Stimulated activated CD4-positive, alpha-beta T cell treated with anti-CD3 and anti-CD28 coated beads, TNF-alpha, amount 100 ng/mL, for 48 hours (primary cell): ENCODE data around the gene RXRB.
"Not testable (repeated sequence)": the region's sequence is repeated elsewhere in the genome, so short reads cannot be mapped to it uniquely, and the experiment has no call there.

ENCODE experiments used
- DNase-seq, 3 donors: peaks; one replicate each; pipeline ENCODE4 v3.0.0-alpha.2; 2020; ENCODE audit warnings: low read depth in 3 of 3

The RXRB gene

DNA sequence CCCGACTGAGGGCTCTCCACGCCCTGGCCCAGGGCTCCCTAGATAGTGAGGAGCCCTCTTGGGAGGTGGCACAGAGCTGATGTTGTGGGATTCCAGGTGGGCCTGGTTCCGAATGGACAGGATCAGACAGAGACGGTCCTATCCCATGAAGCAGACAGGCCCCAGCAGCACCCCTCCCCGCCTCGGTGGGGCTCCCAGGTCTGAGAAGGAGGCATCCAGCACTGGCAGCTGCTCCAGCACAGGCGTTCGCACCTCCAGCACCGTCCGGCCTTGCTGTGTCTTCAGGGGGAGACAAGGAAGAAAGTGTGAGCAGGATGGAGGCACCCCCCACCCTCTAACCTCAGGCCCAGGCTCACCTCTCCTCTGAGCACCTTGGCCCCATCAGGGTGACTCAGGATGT lies 36.9 kb downstream of the RXRB start:
- DNase-seq = no peak

DNA sequence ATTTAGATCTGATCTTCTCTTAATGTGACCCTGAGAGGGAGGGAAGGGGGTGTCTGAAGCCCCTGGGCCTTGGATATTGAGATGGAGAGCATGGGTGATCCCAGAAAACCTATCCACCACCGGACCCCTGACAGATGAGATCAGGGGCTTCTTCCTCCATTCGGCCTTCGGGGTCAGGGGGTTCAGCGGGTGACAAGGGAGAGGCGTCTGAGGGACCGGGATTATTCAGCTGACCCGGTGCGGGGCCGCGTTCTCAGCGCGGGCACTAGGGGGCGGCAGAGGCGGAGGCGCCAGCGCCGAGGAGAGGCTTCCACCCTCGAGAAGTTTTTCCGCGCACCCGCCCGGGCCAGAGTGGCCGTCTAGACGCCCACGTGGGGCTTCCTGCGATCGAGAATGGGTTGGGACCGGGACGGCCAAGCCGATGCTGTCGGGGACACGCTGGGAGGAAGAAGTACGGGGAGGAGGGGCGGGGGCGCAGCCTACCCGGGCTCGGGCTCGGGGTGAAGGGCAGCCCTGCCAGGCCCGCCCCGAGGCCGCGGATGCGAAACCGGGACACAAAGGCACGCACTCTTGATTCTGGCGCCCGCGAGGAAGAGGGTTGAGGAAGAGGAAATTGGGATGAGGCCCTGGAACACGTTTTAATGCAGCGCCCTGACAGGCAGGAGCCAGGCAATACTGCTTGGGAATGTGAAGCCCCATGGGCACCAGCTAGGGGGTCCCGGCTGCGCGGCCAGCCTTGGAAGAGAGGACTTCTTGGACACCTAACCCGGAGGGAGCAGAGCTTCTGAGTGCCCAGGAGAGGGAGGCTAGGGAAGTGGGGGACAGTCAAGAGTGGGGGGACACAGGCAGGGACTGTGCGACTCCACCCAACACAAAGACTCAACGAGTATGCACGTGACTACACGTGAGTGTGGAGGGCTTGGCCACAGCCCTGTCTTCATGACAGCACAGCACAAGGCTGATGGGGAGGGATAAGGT lies 38.8 kb downstream of the RXRB start:
- peak; percentile 66 to 81 (median 70) for DNase-seq

DNA sequence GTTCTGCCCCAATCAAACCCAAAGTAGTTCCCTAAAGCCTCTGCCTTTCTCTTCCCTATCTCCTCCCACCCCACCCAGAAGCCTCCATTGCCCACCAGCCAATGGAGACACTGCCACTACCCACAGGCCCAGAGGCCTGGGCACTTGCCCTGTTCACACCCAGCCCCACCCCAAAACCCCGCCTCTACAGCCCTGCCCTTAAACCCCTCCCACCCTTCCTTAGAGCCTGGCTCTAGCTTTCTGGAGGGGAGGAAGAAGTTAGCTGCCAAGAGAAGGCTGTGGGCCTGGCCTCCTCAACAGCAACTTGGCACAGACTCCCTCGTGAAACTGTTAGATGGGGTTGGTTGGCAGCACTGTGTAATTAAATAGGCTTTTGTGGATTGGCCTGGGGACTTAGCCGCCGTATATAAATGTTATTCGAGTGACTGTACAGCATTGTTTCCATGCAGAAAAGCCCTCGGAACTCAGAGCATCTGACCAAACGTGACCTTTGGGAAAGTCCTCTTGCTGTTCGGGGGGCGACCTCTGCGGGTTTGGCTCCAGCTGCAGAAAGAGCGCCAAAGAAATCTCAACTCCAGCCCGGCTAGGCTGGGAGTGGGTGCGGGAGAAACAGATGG lies 39.6 kb downstream of the RXRB start:
- no peak for DNase-seq

DNA sequence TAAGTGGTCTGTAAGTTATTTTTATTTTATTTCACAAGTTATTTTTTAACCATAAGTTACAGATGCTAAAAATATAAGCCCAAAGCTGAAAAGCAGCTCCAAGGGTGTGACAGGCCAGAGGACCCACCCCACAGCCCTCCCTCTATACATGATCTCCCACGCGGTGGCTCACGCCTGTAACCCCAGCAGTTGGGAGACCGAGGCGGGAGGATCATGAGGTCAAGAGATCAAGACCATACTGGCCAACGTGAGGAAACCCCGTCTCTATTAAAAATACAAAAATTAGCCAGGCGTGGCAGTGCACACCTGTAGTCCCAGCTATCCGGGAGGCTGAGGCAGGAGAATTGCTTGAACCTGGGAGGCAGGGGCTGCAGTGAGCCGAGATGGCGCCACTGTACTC lies 40.4 kb downstream of the RXRB start:
- no peak for DNase-seq

DNA sequence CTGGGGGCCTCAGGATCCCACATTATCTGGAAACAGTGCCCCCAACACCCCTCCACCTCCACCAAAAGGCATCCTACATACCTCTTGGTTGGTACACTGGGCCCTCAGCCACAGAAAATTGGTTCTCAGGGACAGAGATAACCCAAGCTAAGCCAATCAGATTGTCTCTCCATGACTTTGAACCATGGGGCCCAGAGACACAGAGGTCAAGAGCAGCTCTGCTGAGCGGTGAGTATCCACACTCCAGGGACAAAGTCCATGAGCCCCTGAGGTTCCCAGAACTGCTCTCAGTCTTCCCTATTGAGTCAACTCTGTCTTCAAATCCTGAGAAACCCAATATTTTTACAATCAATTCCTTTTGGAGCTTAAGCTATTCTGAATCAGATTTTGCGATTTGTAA lies 43.5 kb downstream of the RXRB start:
- DNase-seq = no peak

DNA sequence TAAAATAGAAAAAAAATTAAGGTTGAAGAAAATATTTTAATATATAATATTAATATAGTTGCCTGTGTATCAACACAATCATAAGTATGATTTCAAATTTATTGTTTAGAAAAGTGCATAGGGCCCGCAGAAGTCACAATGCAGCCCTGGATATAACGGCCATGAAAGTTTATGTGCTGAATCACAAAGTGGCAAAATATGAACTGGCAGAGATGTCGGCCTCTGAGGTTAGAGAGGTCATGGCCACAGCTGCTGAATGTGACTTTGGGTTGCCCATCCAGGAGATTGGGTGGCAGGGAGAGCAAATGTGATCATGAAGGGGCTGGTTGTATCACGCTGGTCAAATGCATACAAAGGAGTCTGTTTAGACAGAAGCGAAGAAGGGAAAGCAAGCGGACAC lies 43.9 kb downstream of the RXRB start:
- no peak for DNase-seq

DNA sequence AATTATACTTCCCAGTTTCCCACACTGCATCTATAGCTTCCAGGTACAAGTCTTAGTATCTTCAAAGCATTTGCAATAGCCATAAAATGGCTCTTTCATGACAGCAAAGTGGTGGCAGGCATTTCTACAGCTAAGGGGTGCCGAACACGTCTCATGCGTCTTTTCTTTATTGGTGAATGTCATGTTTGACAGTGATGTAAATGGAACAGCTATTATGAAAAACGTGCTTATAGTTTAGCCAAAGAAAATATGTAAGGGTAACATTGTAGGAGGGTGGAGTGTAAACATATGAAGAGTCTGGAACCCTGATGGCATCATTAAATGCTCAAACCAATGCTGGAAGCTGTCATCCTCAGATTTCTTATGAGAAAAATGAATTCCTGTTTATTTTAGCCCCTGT lies 46.1 kb downstream of the RXRB start:
- no peak for DNase-seq

DNA sequence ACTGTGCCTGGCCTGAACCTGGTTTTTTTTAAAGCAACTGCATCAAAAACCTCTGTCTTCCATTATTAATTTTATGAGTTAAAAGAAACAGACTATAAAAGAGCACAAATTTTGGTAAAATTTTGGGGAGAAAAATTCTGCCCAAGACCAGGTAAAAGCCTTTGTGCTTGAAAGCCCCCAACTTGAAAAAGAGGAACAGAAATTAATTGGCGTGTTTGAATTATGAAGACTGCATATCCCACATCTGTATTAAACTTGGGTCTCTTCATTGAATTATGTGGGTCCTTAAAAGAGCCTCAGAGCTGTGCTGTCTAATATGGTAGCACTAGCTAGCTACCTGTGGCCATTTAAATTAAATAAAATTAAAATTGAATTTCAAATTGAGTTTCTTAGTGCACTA lies 49.4 kb downstream of the RXRB start:
- no peak for DNase-seq

DNA sequence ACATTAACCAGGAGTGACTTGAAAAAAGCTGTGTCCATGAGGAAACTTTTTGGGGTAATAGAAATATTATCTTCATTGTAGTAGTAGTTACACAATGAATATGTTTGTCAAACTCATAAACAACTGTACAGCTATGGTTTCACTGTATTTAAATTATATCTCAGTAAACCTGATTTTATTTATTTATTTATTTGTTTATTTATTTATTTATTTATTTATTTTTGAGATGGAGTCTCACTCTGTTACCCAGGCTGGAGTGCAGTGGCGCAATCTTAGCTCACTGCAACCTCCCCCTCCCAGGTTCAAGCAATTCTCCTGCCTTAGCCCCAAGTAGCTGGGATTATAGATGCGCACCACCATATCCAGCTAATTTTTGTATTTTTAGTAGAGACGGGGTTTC lies 49.9 kb downstream of the RXRB start:
- not testable (repeated sequence) for DNase-seq

DNA sequence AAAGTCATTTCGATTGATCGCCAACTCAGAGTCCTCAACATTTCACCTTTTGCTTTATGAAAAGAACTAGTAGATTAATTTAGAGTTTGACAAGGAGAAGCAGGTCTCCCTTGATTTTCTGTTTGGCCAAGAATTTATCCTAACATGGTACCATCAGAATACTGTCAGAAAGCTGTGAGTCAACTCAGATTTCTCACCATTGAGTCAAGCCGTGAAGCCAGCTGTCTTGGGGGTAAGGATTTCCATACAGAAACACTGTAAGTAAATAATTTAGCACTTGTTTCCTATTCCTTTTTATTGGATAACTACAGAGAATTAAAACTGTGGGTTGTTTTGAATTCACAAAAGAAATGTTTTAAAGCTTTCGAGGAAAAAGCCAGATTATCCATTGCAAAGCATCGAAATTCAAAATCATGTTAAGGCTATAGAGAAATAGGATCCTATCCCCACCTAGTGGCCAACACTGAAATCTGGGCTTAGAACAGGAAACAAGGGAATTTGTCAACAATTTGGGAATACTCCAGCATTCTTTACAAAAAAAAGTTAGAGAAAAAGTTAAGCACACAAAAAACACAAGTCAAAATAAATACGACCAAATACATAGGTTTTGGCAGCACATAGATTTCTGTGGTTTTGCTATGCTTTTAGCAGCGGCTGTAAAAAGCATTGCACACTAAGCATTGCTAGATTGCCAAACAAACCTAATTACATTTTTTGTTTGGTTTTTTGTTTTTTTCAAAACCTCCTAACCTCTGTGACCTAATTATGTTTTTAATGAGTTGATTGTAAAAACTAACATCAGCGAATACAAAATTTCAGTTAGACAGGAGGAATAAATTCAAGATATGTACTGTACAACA lies 52.4 kb downstream of the RXRB start:
- no peak for DNase-seq

DNA sequence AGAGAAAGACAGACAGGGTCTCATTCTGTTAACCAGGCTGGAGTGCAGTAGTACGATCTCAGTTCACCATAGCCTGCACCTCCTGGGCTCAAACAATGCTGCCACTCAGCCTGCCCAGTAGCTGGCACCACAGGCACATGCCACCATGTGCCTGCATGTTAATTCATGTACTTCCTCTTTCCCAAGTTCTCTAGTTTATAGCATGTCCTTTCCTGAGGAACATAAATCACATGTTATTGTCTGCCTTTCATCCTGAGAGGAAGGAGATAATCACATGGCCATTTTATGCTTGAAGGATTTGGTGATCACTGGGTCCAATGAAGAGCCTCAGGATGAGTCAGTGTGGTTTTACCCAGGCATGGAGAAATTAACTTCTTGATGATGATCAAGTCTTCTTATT lies 56.1 kb downstream of the RXRB start:
- no peak for DNase-seq
